T-helper 2 cell (primary cell): ENCODE measurements around the gene MRPL18.

ENCODE experiments used
- DNase-seq, 5 experiments: peaks; one replicate each; pipeline versions ENCODE4 v3.0.0 to v3.0.0-alpha.2; 2012 to 2022

The MRPL18 gene

GRCh38 chr6:159844737-159845645 lies 54.7 kb downstream of the MRPL18 start:
- no peak for DNase-seq
